Tibial artery (tissue), 4 donors: ENCODE results near the gene ZBTB48.
"Not testable (repeated sequence)": the region's sequence is repeated elsewhere in the genome, so short reads cannot be mapped to it uniquely, and the experiment has no call there.

ENCODE experiments used
- DNase-seq, 2 donors: peaks; one replicate each; pipeline ENCODE4 v3.0.0-alpha.2; 2019
- H3K27ac ChIP-seq, 2 donors: fragments of 200-600 bp; sonication (generic) in 1 of 2; 1 replicate in 1 of 2; 2 replicates in 1 of 2; pipeline ENCODE4 v1.5.1; 2018 to 2019; ENCODE audit warnings: mild to moderate bottlenecking in 1 of 2
- H3K27me3 ChIP-seq, 2 donors: fragments of 200-600 bp; sonication (generic) in 1 of 2; one replicate each; pipeline versions ENCODE4 v1.5.1 to v1.6.0; 2016 to 2019
- H3K36me3 ChIP-seq, 3 donors: fragments of 200-600 bp; sonication (generic) in 2 of 3; one replicate each; pipeline ENCODE4 v1.5.1; 2016 to 2019; ENCODE audit warnings: mild to moderate bottlenecking in 2 of 3
- H3K4me1 ChIP-seq, 4 donors: fragments of 200-600 bp; sonication (generic) in 2 of 4; 1 replicate in 3 of 4; 2 replicates in 1 of 4; pipeline ENCODE4 v1.5.1; 2016 to 2019
- H3K4me3 ChIP-seq, 2 donors: fragments of 200-600 bp; sonication (generic) in 1 of 2; 1 replicate in 1 of 2; 2 replicates in 1 of 2; pipeline ENCODE4 v1.5.1; 2018 to 2019; ENCODE audit warnings: mild to moderate bottlenecking in 2 of 2
- H3K9me3 ChIP-seq, 3 donors: fragments of 200-600 bp; sonication (generic) in 1 of 3; one replicate each; pipeline ENCODE4 v1.5.1; 2016 to 2019
- intact Hi-C: fragments of 100-400 bp; cut with DNase I; formaldehyde crosslinking; loops from one replicate; pipeline ENCODE4 v1.15.0; 2023; ENCODE audit warnings: low total_unique reads
- TF ChIP-seq, protein P1 (sequence below), 2 experiments: fragments of 200-600 bp in 1 of 2; fragments of 450-650 bp in 1 of 2; IDR thresholded peaks; one replicate each; pipeline ENCODE4 v1.5.1; 2017 to 2019; ENCODE audit warnings: antibody characterized with exemption in 2 of 2, mild to moderate bottlenecking in 1 of 2, moderate library complexity in 1 of 2

Gene ZBTB48

DNA sequence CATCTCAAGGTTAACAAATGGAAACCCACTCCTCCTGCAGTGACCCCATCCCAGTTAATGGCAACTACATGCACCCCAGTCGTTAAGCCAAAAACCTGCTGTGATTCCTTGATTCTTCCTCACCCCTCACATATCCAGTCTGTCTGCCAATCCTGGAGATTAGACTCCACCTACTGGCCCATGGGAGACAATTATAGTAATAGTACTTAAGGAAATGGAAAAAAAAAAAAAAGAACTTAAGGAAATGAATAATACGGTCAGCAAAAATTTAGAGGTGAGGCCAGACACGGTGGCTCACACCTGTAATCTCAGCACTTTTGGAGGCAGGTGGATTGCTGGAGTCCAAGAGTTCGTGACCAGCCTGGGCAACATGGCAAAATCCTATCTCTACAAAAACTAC lies 32.5 kb upstream of the ZBTB48 start:
- H3K4me1 ChIP-seq, result no peaks in the 10 kb centered on the region
- no peaks in the 10 kb centered on the region for H3K27me3 ChIP-seq
- H3K36me3 ChIP-seq, result peaks cover 54 to 94% (median 79%) of the 10 kb centered on the region in 3 donors
- intact Hi-C loops, result loop anchor here (5.0 kb wide), 1 partner anchor 100 kb away; no protein-coding TSS in a partner anchor
- no peaks in the 10 kb centered on the region for H3K9me3 ChIP-seq
- H3K27ac ChIP-seq, result no peak overlapping the region
- TF ChIP-seq, protein P1, sequence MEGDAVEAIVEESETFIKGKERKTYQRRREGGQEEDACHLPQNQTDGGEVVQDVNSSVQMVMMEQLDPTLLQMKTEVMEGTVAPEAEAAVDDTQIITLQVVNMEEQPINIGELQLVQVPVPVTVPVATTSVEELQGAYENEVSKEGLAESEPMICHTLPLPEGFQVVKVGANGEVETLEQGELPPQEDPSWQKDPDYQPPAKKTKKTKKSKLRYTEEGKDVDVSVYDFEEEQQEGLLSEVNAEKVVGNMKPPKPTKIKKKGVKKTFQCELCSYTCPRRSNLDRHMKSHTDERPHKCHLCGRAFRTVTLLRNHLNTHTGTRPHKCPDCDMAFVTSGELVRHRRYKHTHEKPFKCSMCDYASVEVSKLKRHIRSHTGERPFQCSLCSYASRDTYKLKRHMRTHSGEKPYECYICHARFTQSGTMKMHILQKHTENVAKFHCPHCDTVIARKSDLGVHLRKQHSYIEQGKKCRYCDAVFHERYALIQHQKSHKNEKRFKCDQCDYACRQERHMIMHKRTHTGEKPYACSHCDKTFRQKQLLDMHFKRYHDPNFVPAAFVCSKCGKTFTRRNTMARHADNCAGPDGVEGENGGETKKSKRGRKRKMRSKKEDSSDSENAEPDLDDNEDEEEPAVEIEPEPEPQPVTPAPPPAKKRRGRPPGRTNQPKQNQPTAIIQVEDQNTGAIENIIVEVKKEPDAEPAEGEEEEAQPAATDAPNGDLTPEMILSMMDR (IDR thresholded peaks at IDR 0.05), result no peak
- H3K4me3 ChIP-seq, result no peak overlapping the region
- no peak for DNase-seq

DNA sequence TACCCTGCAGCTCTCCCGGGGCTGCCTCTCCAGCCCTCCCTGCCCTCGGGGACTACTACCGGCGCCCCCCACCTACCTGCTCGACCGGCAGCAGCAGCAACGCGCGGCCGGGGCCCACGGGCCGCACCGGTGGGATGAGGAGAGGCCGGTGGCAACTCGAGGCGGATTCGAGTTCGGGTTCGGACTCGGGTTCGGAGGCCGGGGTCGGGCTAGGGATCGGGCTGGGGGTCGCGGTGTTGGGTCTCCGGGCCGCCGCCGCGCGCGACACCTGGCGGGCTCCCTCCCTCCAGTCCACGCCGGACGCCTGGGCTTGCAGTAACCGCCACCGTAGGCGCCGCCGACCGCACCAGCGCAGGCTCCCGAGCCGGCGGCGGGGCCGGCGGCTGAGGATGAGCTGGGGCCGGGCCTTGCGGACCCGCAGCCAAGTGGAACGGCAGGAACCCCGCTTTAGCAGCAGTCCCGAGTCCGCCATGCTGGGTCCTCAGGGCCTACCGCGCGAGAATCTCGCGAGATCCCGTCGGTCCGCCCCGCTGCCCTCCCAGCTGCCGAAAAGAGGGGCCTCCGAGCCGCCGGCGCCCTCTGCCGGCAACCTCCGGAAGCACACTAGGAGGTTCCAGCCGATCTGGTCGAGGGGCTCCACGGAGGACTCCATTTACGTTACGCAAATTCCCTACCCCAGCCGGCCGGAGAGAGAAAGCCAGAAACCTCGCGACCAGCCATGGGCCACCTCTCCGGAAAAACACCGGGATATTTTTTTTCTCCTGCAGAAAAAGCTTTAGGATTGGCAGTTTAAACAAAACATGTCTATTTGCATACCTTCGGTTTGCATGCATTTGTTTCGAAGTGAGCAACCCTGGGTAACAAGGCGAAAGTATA lies 25.5 kb upstream of the ZBTB48 start, which contains the start of gene NOL9:
NOL9 (minus strand) TSS at position 483 of the 876 bp plus-strand sequence; CDS start at position 472, 11 bp downstream.
- Histone ChIP-seq H3K4me1 (peaks cover 0 to 27% (median 23%) of the 10 kb centered on the region in 4 donors), H3K27ac (peak within 1 kb of the TSS; percentile 77 to 86), H3K9me3 (no peaks in the 10 kb centered on the region), H3K36me3 (peaks cover 13 to 24% (median 19%) of the 10 kb centered on the region in 3 donors), H3K4me3 (peak within 1 kb of the TSS; percentile 85 to 100), H3K27me3 (no peaks in the 10 kb centered on the region)
- intact Hi-C loops, result loop anchor here (10.0 kb wide), 1 partner anchor 69 kb away; no protein-coding TSS in a partner anchor
- TF ChIP-seq, protein P1 (IDR thresholded peaks at IDR 0.05), result peak; percentile 96 to 98
- DNase-seq, result peak; percentile 88 to 96

DNA sequence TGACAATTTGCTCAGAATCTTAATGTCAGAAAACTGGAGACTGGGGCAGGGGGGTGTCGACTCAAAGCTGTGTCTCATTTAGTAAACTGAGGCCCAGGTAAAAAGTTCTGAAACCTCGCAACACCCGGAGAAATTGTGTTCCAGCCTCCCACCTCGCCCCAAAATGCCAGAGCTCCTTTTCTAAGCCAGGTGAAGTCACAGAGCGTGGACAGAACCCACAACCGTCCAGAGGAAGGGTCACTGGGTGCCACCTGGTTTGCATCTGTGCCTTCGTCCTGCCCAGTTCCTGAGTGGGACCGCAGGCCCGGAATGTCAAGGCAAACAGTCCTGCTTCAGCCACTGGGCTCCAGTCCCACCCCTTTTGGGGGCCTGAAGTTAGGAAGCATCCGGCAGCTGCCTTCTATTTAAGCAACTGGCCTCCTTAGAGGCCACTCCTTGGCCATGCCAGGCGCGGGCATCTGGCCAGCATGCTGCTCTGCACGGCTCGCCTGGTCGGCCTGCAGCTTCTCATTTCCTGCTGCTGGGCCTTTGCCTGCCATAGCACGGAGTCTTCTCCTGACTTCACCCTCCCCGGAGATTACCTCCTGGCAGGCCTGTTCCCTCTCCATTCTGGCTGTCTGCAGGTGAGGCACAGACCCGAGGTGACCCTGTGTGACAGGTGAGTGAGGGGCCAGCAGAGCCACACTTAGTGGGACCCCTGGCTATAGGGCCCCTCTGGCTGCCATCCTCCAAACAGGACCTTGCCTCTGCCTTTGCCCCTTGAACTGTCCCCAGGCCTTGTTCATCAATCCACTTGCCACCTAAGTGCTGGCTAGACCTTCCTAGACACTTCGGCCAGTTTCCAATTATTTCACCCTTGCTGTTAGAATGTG lies 24.7 kb upstream of the ZBTB48 start, which contains the start of gene TAS1R1:
TAS1R1 (plus strand) TSS at position 401 of the 872 bp plus-strand sequence; CDS start at position 468, 67 bp downstream.
- Histone ChIP-seq H3K36me3 (peaks cover 5 to 15% (median 10%) of the 10 kb centered on the region in 3 donors), H3K4me1 (peaks cover 0 to 27% (median 23%) of the 10 kb centered on the region in 4 donors), H3K27ac (peak within 1 kb of the TSS; percentile 77 to 86), H3K9me3 (no peaks in the 10 kb centered on the region), H3K4me3 (peak within 1 kb of the TSS; percentile 85 to 100), H3K27me3 (no peaks in the 10 kb centered on the region)
- peak; percentile 48 to 87 for DNase-seq
- intact Hi-C loops, result loop anchor here (10.0 kb wide), 1 partner anchor 70 kb away; no protein-coding TSS in a partner anchor
- TF ChIP-seq, protein P1 (IDR thresholded peaks at IDR 0.05), result no peak

DNA sequence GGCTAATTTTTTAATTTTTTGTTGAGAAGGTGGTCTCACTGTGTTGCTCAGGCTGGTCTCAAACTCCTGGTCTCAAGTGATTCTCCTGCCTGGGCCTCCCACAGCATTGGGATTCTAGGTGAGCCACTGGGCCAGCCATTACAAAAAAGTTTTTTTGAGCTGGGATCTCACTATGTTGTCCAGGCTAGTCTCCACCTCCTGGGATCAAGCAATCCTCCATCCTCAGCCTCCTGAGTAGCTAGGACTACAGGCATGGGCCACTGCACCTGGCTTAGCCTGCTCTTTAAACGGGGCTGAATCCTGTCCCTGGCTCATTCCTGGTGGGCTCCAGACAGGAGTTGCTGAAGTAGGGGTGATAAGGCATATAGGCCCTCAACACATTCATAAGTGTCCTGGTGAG lies 22.2 kb upstream of the ZBTB48 start:
- H3K36me3 ChIP-seq, result no peaks in the 10 kb centered on the region
- TF ChIP-seq, protein P1 (IDR thresholded peaks at IDR 0.05), result no peak
- H3K27me3 ChIP-seq, result no peaks in the 10 kb centered on the region
- no peak for DNase-seq
- H3K4me3 ChIP-seq, result no peak overlapping the region
- H3K27ac ChIP-seq, result no peak overlapping the region
- intact Hi-C loops, result loop anchor here (10.0 kb wide), 1 partner anchor 73 kb away; no protein-coding TSS in a partner anchor
- H3K9me3 ChIP-seq, result no peaks in the 10 kb centered on the region
- H3K4me1 ChIP-seq, result peaks cover 0 to 24% (median 21%) of the 10 kb centered on the region in 4 donors

DNA sequence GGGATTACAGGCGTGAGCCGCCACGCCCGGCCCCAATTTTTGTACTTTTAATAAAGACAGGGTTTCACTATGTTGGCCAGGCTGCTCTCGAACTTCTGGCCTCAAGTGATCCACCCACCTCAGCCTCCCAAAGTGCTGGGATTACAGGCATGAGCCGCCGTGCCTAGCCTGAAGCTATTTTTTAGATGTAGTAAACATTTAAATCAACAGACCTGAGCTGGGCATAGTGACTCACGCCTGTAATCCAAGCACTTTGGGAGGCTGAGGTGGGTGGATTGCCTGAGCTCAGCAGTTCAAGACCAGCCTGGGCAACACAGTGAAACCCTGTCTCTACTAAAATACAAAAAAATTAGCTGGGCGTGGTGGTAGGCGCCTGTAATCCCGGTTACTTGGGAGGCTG lies 20.6 kb upstream of the ZBTB48 start:
- H3K27me3 ChIP-seq, H3K9me3 ChIP-seq, H3K4me3 ChIP-seq, H3K36me3 ChIP-seq, H3K27ac ChIP-seq, DNase-seq: not testable (repeated sequence)
- peaks cover 0 to 11% (median 8%) of the 10 kb centered on the region in 4 donors for H3K4me1 ChIP-seq
- intact Hi-C loops, result loop anchor here (10.0 kb wide), 1 partner anchor 74 kb away; no protein-coding TSS in a partner anchor
